B cell (primary cell): ENCODE data around the gene ERBB4. TPM values are rescaled to one million over a fixed set of nuclear protein-coding genes. Genes with fewer than 3 reads are reported as not detected.
"Not testable (repeated sequence)": the region's sequence is repeated elsewhere in the genome, so short reads cannot be mapped to it uniquely, and the experiment has no call there.

Experiments used
- ATAC-seq: fragments of 200-7000 bp; cut with Tn5 transposase; one replicate; pipeline ENCODE4 v1.10.0; 2021; ENCODE audit warnings: low read depth, mild to moderate bottlenecking, moderate number of reproducible peaks, moderate library complexity
- CTCF ChIA-PET: fragments of 350-600 bp; sonication (Branson Sonifier 250); formaldehyde crosslinking; loops from one replicate; lab custom pipeline; 2021; ENCODE audit warnings: antibody characterized with exemption, inconsistent platforms; lab: Charles Lee
- POLR2A ChIA-PET: fragments of 350-600 bp; sonication (Branson Sonifier 250); formaldehyde crosslinking; loops from one replicate; lab custom pipeline; 2021; ENCODE audit warnings: antibody characterized with exemption; lab: Charles Lee
- DNase-seq: peaks from one replicate; pipeline ENCODE4 v3.0.0; 2013
- H2AFZ ChIP-seq: 2 replicates; pipeline ENCODE4 v1.6.1; 2012; ENCODE audit warnings: mild to moderate bottlenecking, low read depth, low read length; ENCODE audit not compliant: insufficient read depth, poor library complexity, severe bottlenecking
- H3K27ac ChIP-seq, 2 donors: 1 replicate in 1 of 2; 2 replicates in 1 of 2; pipeline ENCODE4 v1.5.1; 2012 to 2013; ENCODE audit warnings: low read length in 2 of 2, mild to moderate bottlenecking in 2 of 2, moderate library complexity in 1 of 2
- H3K27me3 ChIP-seq, 4 experiments: fragments of 200-600 bp in 1 of 4; sonication (generic) in 1 of 4; replicated peaks in 1 of 4; 1 replicate in 2 of 4; 2 replicates in 2 of 4; pipeline versions ENCODE4 v1.6.1 to v1.7.0; 2013 to 2016; ENCODE audit warnings: low read length in 3 of 4, mild to moderate bottlenecking in 2 of 4, mixed read lengths in 1 of 4, moderate library complexity in 1 of 4; ENCODE audit not compliant: insufficient read depth in 4 of 4, control insufficient read depth in 3 of 4; ENCODE audit errors: control extremely low read depth in 1 of 4
- H3K36me3 ChIP-seq, 2 experiments: replicated peaks in 1 of 2; 1 replicate in 1 of 2; 2 replicates in 1 of 2; pipeline versions ENCODE4 v1.6.1 to v1.7.1; 2013; ENCODE audit warnings: low read length in 1 of 2; ENCODE audit not compliant: insufficient read depth in 2 of 2, control insufficient read depth in 1 of 2; ENCODE audit errors: control extremely low read depth in 1 of 2, extremely low read depth in 1 of 2
- H3K4me1 ChIP-seq, 2 donors: fragments of 200-600 bp in 1 of 2; sonication (generic) in 1 of 2; 1 replicate in 1 of 2; 2 replicates in 1 of 2; pipeline versions ENCODE4 v1.5.1 to v1.6.1; 2013 to 2017; ENCODE audit warnings: low read length in 2 of 2; ENCODE audit not compliant: control insufficient read depth in 2 of 2, insufficient read depth in 2 of 2
- H3K4me2 ChIP-seq: replicated peaks from 2 replicates; pipeline ENCODE3; 2012; ENCODE audit warnings: mild to moderate bottlenecking, low read depth, low read length; ENCODE audit not compliant: poor library complexity, severe bottlenecking
- H3K4me3 ChIP-seq, 5 experiments: fragments of 200-600 bp in 1 of 5; sonication (generic) in 1 of 5; 1 replicate in 3 of 5; 2 replicates in 2 of 5; pipeline versions ENCODE4 v1.5.1 to v1.7.0; 2011 to 2016; ENCODE audit warnings: low read length in 4 of 5, mild to moderate bottlenecking in 4 of 5, low read depth in 2 of 5, control low read depth in 1 of 5, moderate library complexity in 1 of 5; ENCODE audit not compliant: insufficient read depth in 1 of 5; ENCODE audit errors: control extremely low read depth in 1 of 5, extremely low read depth in 1 of 5
- H3K79me2 ChIP-seq: fragments of 200-600 bp; sonication (generic); one replicate; pipeline ENCODE4 v1.6.0; 2016; ENCODE audit warnings: low read length; ENCODE audit not compliant: control insufficient read depth, insufficient read depth
- H3K9ac ChIP-seq: fragments of 200-600 bp; sonication (generic); 2 replicates; pipeline ENCODE4 v1.6.1; 2017; ENCODE audit warnings: mild to moderate bottlenecking, low read length, moderate library complexity
- H3K9me3 ChIP-seq, 3 donors: one replicate each; pipeline versions ENCODE4 v1.6.1 to v1.7.1; 2013; ENCODE audit warnings: low read length in 2 of 3; ENCODE audit not compliant: control insufficient read depth in 2 of 3, insufficient read depth in 1 of 3; ENCODE audit errors: control extremely low read depth in 1 of 3
- H4K20me1 ChIP-seq: 2 replicates; pipeline ENCODE4 v1.6.0; 2012; ENCODE audit warnings: mild to moderate bottlenecking, low read length; ENCODE audit not compliant: insufficient read depth, control insufficient read depth, poor library complexity, severe bottlenecking
- H3K27ac Mint-ChIP-seq: one replicate; pipeline ENCODE4 v1.8.0; 2021; ENCODE audit warnings: mixed read lengths
- H3K27me3 Mint-ChIP-seq: one replicate; pipeline ENCODE4 v1.8.0; 2021; ENCODE audit warnings: mixed read lengths
- H3K4me1 Mint-ChIP-seq: one replicate; pipeline ENCODE4 v1.8.0; 2021; ENCODE audit warnings: mixed read lengths
- H3K4me3 Mint-ChIP-seq: one replicate; pipeline ENCODE4 v1.8.0; 2021; ENCODE audit warnings: mixed read lengths
- H3K9me3 Mint-ChIP-seq: one replicate; pipeline ENCODE4 v1.8.0; 2022; ENCODE audit warnings: mixed read lengths; ENCODE audit not compliant: insufficient read depth
- EZH2 ChIP-seq: IDR thresholded peaks from 2 replicates; pipeline ENCODE4 v1.6.1; 2012; ENCODE audit warnings: borderline replicate concordance, low read depth, mild to moderate bottlenecking, moderate library complexity, low read length; ENCODE audit not compliant: insufficient read depth, poor library complexity, severe bottlenecking
- WGBS: methylation state at CpG from one replicate; pipeline ENCODE4 v1.1.5; 2013; ENCODE audit warnings: missing lambda C conversion rate; ENCODE audit not compliant: insufficient coverage; 5-methylcytosine and 5-hydroxymethylcytosine counted together
- intact Hi-C: fragments of 100-400 bp; cut with micrococcal nuclease; formaldehyde crosslinking; loops from one replicate; pipeline ENCODE4 v1.10.0; 2022
- polyA plus RNA-seq: library from polyadenylated mRNA; depleted of rRNA; stranded (reverse); fragments of >200 nt; gene quantifications from 2 replicates; pipeline ENCODE4 v1.2.3, GENCODE V29; 2012
- total RNA-seq, 2 donors: library from RNA; stranded (reverse); fragments of 120-200 nt in 1 of 2; gene quantifications; 1 replicate in 1 of 2; 2 replicates in 1 of 2; pipeline versions ENCODE4 v1.2.3 to v1.2.4, GENCODE V29; 2013 to 2022
- TF ChIP-seq, protein P1 (sequence below): fragments of 200-600 bp; IDR thresholded peaks from one replicate; pipeline ENCODE4 v1.8.0; 2022; ENCODE audit warnings: antibody characterized with exemption, mild to moderate bottlenecking

The ERBB4 gene
- total and polyA plus RNA-seq, 2 donors (not counting 1 experiment from before 2014, with no cell fraction given), result not detected

DNA sequence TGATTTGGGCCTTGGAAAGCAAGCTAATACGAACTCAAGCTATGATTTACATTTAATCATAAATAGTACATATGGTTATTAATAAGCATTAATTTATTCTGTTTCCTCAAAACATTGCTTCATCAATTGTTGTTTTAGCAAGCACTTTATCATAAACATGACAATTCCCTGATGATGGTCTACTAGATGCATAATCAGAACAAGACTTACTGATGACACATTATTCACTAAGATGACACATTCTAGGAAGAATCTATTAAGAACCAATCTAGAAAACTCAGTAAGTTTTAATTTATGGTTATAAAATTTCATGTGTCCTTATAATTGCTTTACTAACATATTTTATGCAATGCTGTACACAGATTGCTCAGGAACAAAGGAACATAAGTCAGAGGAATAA lies 815.2 kb downstream of the ERBB4 start:
- no peaks in the 10 kb centered on the region for H3K27me3 ChIP-seq
- H3K9me3 ChIP-seq, result no peaks in the 10 kb centered on the region
- DNase-seq (no peak), ATAC-seq (no peak)
- H3K9ac ChIP-seq, result no peak overlapping the region
- intact Hi-C loops, result no loop called here
- no peak overlapping the region for H3K27ac ChIP-seq
- no peak overlapping the region for H3K4me3 Mint-ChIP-seq
- no peaks in the 10 kb centered on the region for H3K4me1 ChIP-seq
- H3K79me2 ChIP-seq, result no peaks in the 10 kb centered on the region
- H3K4me3 ChIP-seq, result no peak overlapping the region
- no peak overlapping the region for H2AFZ ChIP-seq
- no CpG with 5 or more reads among the region's 1 CpG for WGBS
- no peaks in the 10 kb centered on the region for H3K36me3 ChIP-seq
- CTCF ChIA-PET, result no interaction called here
- H3K4me1 Mint-ChIP-seq, result no peaks in the 10 kb centered on the region
- H3K9me3 Mint-ChIP-seq, result no peaks in the 10 kb centered on the region
- H3K27ac Mint-ChIP-seq, result no peak overlapping the region
- no peak for TF ChIP-seq EZH2
- TF ChIP-seq, protein P1, sequence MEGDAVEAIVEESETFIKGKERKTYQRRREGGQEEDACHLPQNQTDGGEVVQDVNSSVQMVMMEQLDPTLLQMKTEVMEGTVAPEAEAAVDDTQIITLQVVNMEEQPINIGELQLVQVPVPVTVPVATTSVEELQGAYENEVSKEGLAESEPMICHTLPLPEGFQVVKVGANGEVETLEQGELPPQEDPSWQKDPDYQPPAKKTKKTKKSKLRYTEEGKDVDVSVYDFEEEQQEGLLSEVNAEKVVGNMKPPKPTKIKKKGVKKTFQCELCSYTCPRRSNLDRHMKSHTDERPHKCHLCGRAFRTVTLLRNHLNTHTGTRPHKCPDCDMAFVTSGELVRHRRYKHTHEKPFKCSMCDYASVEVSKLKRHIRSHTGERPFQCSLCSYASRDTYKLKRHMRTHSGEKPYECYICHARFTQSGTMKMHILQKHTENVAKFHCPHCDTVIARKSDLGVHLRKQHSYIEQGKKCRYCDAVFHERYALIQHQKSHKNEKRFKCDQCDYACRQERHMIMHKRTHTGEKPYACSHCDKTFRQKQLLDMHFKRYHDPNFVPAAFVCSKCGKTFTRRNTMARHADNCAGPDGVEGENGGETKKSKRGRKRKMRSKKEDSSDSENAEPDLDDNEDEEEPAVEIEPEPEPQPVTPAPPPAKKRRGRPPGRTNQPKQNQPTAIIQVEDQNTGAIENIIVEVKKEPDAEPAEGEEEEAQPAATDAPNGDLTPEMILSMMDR, result no peak
- H3K27me3 Mint-ChIP-seq, result no peaks in the 10 kb centered on the region
- H3K4me2 ChIP-seq, result no peak overlapping the region
- H4K20me1 ChIP-seq, result no peaks in the 10 kb centered on the region
- POLR2A ChIA-PET, result no interaction called here

DNA sequence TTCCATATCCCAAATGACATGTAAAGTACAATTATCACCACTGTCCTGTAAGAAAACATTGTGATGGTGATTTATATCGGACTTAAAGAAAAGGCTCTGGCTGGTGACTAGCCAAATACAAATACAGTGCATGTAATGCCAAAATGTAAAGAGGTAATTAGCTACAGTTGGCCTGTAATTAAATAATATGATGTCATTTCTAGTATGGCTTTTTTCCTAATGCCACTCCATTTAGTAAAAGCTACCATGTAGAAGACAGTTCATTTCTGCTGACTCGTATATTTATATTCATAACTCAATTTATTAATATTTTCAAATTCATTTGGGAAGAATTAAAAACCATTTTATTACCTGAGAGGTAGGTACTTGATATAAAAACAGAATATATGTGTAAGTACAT lies 815.7 kb downstream of the ERBB4 start:
- Histone ChIP-seq H3K36me3 (no peaks in the 10 kb centered on the region), H3K27ac (no peak overlapping the region), H3K9me3 (no peaks in the 10 kb centered on the region), H4K20me1 (no peaks in the 10 kb centered on the region), H3K4me2 (no peak overlapping the region), H3K4me3 (no peak overlapping the region), H3K9ac (no peak overlapping the region), H3K4me1 (no peaks in the 10 kb centered on the region), H3K27me3 (no peaks in the 10 kb centered on the region), H2AFZ (no peak overlapping the region), H3K79me2 (no peaks in the 10 kb centered on the region)
- DNase-seq, result no peak
- intact Hi-C loops, result no loop called here
- no CpG with 5 or more reads among the region's 2 CpGs for WGBS
- no peaks in the 10 kb centered on the region for H3K4me1 Mint-ChIP-seq
- no peaks in the 10 kb centered on the region for H3K9me3 Mint-ChIP-seq
- H3K4me3 Mint-ChIP-seq, result no peak overlapping the region
- POLR2A ChIA-PET, result no interaction called here
- no peaks in the 10 kb centered on the region for H3K27me3 Mint-ChIP-seq
- no peak for TF ChIP-seq EZH2
- TF ChIP-seq, protein P1, result no peak
- no peak for ATAC-seq
- CTCF ChIA-PET, result no interaction called here
- H3K27ac Mint-ChIP-seq, result no peak overlapping the region

DNA sequence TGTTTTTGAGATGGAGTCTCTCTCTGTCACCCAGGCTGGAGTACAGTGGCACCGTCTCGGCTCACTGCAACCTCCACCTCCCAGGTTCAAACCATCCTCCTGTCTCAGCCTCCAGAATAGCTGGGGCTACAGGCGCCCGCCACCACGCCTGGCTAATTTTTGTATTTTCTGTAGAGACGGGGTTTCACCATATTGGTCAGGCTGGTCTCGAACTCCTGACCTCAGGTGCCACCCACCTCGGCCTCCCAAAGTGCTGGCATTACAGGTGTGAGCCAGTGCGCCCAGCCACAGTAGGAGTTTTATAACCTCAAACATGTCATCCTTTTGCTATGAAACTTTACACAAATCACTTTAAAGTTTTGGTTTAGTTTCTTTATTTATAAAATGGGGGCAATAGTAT lies 816.7 kb downstream of the ERBB4 start:
- H3K36me3 ChIP-seq, H3K4me2 ChIP-seq, H3K4me3 ChIP-seq, intact Hi-C loops, H3K27ac Mint-ChIP-seq, H3K9ac ChIP-seq, H3K4me3 Mint-ChIP-seq, H3K9me3 Mint-ChIP-seq, CTCF ChIA-PET, H2AFZ ChIP-seq, H3K4me1 Mint-ChIP-seq, ATAC-seq, POLR2A ChIA-PET, H3K27me3 ChIP-seq, H4K20me1 ChIP-seq, H3K27ac ChIP-seq, H3K4me1 ChIP-seq, H3K27me3 Mint-ChIP-seq, H3K79me2 ChIP-seq, DNase-seq, H3K9me3 ChIP-seq: not testable (repeated sequence)
- 90% methylated on average over 5 of the region's 9 CpGs for WGBS
